K562 (cell line): ENCODE measurements around the gene ATOSA. TPM values are rescaled to one million over a fixed set of nuclear protein-coding genes. Genes with fewer than 3 reads are reported as not detected.

Experiments
- ATAC-seq: fragments of 200-7000 bp; cut with Tn5 transposase; 3 replicates; pipeline ENCODE4 v1.9.1; 2020; ENCODE audit warnings: moderate library complexity
- BruUV-seq: library from RNA; stranded (reverse); fragments of 400-500 nt; replicated peaks from 2 replicates; lab custom pipeline; 2021; lab: Mats Ljungman, UMichigan
- CTCF ChIA-PET: fragments of 300-600 bp; formaldehyde crosslinking; extraction: SDS; loops from one replicate; lab custom pipeline; 2021; ENCODE audit warnings: low intra/inter-chr PET ratio; lab: Yijun Ruan, JAX
- POLR2A ChIA-PET: fragments of 300-600, 350-650 bp; sonication (Branson Sonifier 250); formaldehyde crosslinking; extraction: SDS; loops from one replicate; lab custom pipeline; 2021; ENCODE audit warnings: antibody characterized with exemption, inconsistent platforms; lab: Yijun Ruan, JAX
- DNase-seq, 4 experiments: peaks; one replicate each; pipeline versions ENCODE4 v3.0.0 to v3.0.0-alpha.2; 2011 to 2018; ENCODE audit warnings: low spot score in 3 of 4, mixed read lengths in 3 of 4; ENCODE audit errors: extremely low read depth in 1 of 4
- FAIRE-seq: peaks from 2 replicates; lab custom pipeline; 2011; peaks lifted over from hg19 to GRCh38; lab: Jason Lieb, UNC
- H2AFZ ChIP-seq: 2 replicates; pipeline ENCODE4 v1.6.0; 2011; ENCODE audit warnings: low read depth, low read length, control low read depth, inconsistent platforms
- H3K27ac ChIP-seq: fragments of 200-600 bp; 3 replicates; pipeline ENCODE4 v1.8.0; 2011; ENCODE audit warnings: low read depth, mild to moderate bottlenecking, control low read depth, inconsistent platforms, low read length, moderate library complexity, mixed read lengths; ENCODE audit errors: extremely low read depth
- H3K27me3 ChIP-seq, 2 experiments: fragments of 300-600 bp in 1 of 2; 2 replicates in 1 of 2; 3 replicates in 1 of 2; pipeline versions ENCODE4 v1.6.0 to v1.8.0; 2011; ENCODE audit warnings: inconsistent platforms in 2 of 2, low read length in 2 of 2, mild to moderate bottlenecking in 1 of 2, mixed read lengths in 1 of 2, moderate library complexity in 1 of 2; ENCODE audit not compliant: control insufficient read depth in 2 of 2, insufficient read depth in 2 of 2
- H3K36me3 ChIP-seq: fragments of 300-600 bp; 3 replicates; pipeline ENCODE4 v1.8.0; 2011; ENCODE audit warnings: mild to moderate bottlenecking, low read length, inconsistent platforms; ENCODE audit not compliant: control insufficient read depth, insufficient read depth
- H3K4me1 ChIP-seq, 2 experiments: fragments of 200-600 bp in 1 of 2; replicated peaks in 1 of 2; 2 replicates in 1 of 2; 3 replicates in 1 of 2; pipeline versions ENCODE4 v1.5.1 to v1.8.0; 2011; ENCODE audit warnings: inconsistent platforms in 2 of 2, low read length in 2 of 2, mild to moderate bottlenecking in 1 of 2, mixed read lengths in 1 of 2, moderate library complexity in 1 of 2; ENCODE audit not compliant: control insufficient read depth in 2 of 2, insufficient read depth in 2 of 2
- H3K4me2 ChIP-seq: 2 replicates; pipeline ENCODE4 v1.6.1; 2011; ENCODE audit warnings: low read length, control low read depth, inconsistent platforms, mixed read lengths; ENCODE audit not compliant: insufficient read depth
- H3K4me3 ChIP-seq: fragments of 200-600 bp; sonication (generic), shearing (Covaris generic); 2 replicates; pipeline ENCODE4 v1.5.1; 2016; ENCODE audit warnings: control low read depth, inconsistent platforms
- H3K79me2 ChIP-seq: fragments of 200-600 bp; 3 replicates; pipeline ENCODE4 v1.8.0; 2011; ENCODE audit warnings: low read length, inconsistent platforms; ENCODE audit not compliant: control insufficient read depth, insufficient read depth
- H3K9ac ChIP-seq, 2 experiments: 2 replicates each; pipeline versions ENCODE4 v1.6.0 to v1.6.1; 2011; ENCODE audit warnings: low read depth in 2 of 2, low read length in 2 of 2, control low read depth in 1 of 2, inconsistent platforms in 1 of 2, mild to moderate bottlenecking in 1 of 2, mixed read lengths in 1 of 2; ENCODE audit not compliant: insufficient read depth in 1 of 2
- H3K9me1 ChIP-seq: one replicate; pipeline ENCODE4 v1.6.0; 2011; ENCODE audit warnings: inconsistent platforms, mild to moderate bottlenecking, low read length, moderate library complexity; ENCODE audit not compliant: control insufficient read depth, insufficient read depth
- H3K9me3 ChIP-seq: replicated peaks from 2 replicates; pipeline ENCODE4 v1.5.1; 2011; ENCODE audit warnings: low read depth, low read length, inconsistent platforms; ENCODE audit not compliant: control insufficient read depth, insufficient read depth
- H4K20me1 ChIP-seq: replicated peaks from 2 replicates; pipeline ENCODE4 v1.6.1; 2011; ENCODE audit warnings: low read length, inconsistent platforms, mixed read lengths; ENCODE audit not compliant: control insufficient read depth, insufficient read depth
- E2F3 ChIP-seq: fragments of 250-450 bp; sonication (Bioruptor Pico); IDR thresholded peaks from 2 replicates; pipeline ENCODE4 v1.4.0; 2020; ENCODE audit warnings: mild to moderate bottlenecking
- EWSR1 ChIP-seq: fragments of 450-650 bp; IDR thresholded peaks from 2 replicates; pipeline ENCODE4 v1.6.1; 2018; ENCODE audit warnings: borderline replicate concordance, mild to moderate bottlenecking, low read depth, moderate library complexity; ENCODE audit not compliant: partially characterized antibody
- GTF2F1 ChIP-seq: IDR thresholded peaks from 2 replicates; pipeline ENCODE4 v1.6.1; 2011; ENCODE audit warnings: low read depth, low read length, improper control_type of control experiment
- KDM2B ChIP-seq: fragments of 250-450 bp; sonication (Bioruptor Pico); IDR thresholded peaks from 2 replicates; pipeline ENCODE4 v1.8.0; 2021; ENCODE audit warnings: mild to moderate bottlenecking, moderate library complexity
- SLC30A9 ChIP-seq: fragments of 250-450 bp; sonication (Bioruptor Pico); IDR thresholded peaks from 2 replicates; pipeline ENCODE4 v1.8.0; 2022; ENCODE audit warnings: mild to moderate bottlenecking, moderate library complexity
- SMARCA4 ChIP-seq: fragments of 450-650 bp; IDR thresholded peaks from 2 replicates; pipeline ENCODE4 v1.6.1; 2016
- ZNF57 ChIP-seq: fragments of 450-650 bp; formaldehyde crosslinking; IDR thresholded peaks from 2 replicates; pipeline ENCODE4 v1.4.0; 2020; ENCODE audit warnings: mild to moderate bottlenecking, moderate library complexity
- WGBS: fragments of 100-300 bp; shearing (Covaris generic); methylation state at CpG from one replicate; pipeline ENCODE4 v1.1.6; 2016; ENCODE audit warnings: low coverage, mixed read lengths; ENCODE audit not compliant: insufficient coverage; ENCODE audit errors: missing lambda C conversion rate; 5-methylcytosine and 5-hydroxymethylcytosine counted together
- in situ Hi-C: fragments of 300-500 bp; cut with MboI; formaldehyde crosslinking; loops from 4 replicates; pipeline ENCODE4 v1.15.0; 2018; ENCODE audit warnings: inconsistent platforms, mixed read lengths
- intact Hi-C: fragments of 100-400 bp; cut with micrococcal nuclease; formaldehyde crosslinking; loops from 2 replicates; pipeline ENCODE4 v1.14.2; 2022
- polyA plus RNA-seq, 8 experiments: library from polyadenylated mRNA; depleted of rRNA in 4 of 8; stranded (reverse) in 5 of 8; unstranded in 3 of 8; fragments of >200 nt; fragmentation: Nextera tagmentation in 2 of 8; fragmentation: Illumina TruSeq in 1 of 8; extraction: Ambion mirVana in 2 of 8; extraction: Trizol in 1 of 8; gene quantifications; 2 replicates each; pipeline versions ENCODE4 v1.2.1 to v1.2.3, GENCODE V29; 2011 to 2014; ENCODE audit warnings: inconsistent platforms in 1 of 8, missing spikeins in 1 of 8
- total RNA-seq, 7 experiments: library from RNA; depleted of rRNA in 6 of 7; stranded (reverse); fragments of >200 nt in 6 of 7; fragmentation: Illumina TruSeq in 2 of 7; extraction: Trizol in 2 of 7; gene quantifications; 2 replicates each; pipeline versions ENCODE4 v1.2.1 to v1.2.3, GENCODE V29; 2011 to 2021; ENCODE audit warnings: low replicate concordance in 1 of 7
- TF ChIP-seq, protein P1 (sequence below): sonication (generic); formaldehyde crosslinking; IDR thresholded peaks from 2 replicates; pipeline ENCODE4 v1.8.0; 2022; ENCODE audit warnings: mild to moderate bottlenecking, missing genetic modification reagents

The ATOSA gene
- total and polyA plus RNA-seq, 9 of the 15 experiments (the other 6 are each of a cell fraction or from before 2014, with no cell fraction given): 2.0 to 6.1 (median 3.9) TPM

- CTCF ChIA-PET: no interaction called here
- Histone ChIP-seq H3K27ac (no peak overlapping the region), H3K4me1 (no peaks in the 10 kb centered on the region), H3K9me3 (no peaks in the 10 kb centered on the region), H3K36me3 (0 out of 3 replicates have a peak, but pooled peaks cover 2% of the 10 kb centered on the region), H3K27me3 (no peaks in the 10 kb centered on the region), H3K9ac (no peak overlapping the region), H4K20me1 (no peaks in the 10 kb centered on the region), H3K79me2 (no peaks in the 10 kb centered on the region), H3K4me2 (no peak overlapping the region), H3K4me3 (no peak overlapping the region), H3K9me1 (no peaks in the 10 kb centered on the region), H2AFZ (no peak overlapping the region)
- intact Hi-C loops: no loop called here
- BruUV-seq: no TSS peak
- no peak for TF ChIP-seq E2F3 (CRISPR knock-in tag)
- TF ChIP-seq ZNF57: no peak
- no peak for TF ChIP-seq SLC30A9 (CRISPR knock-in tag)
- no peak for TF ChIP-seq KDM2B (CRISPR knock-in tag)
- no peak for TF ChIP-seq EWSR1
- TF ChIP-seq, protein P1, sequence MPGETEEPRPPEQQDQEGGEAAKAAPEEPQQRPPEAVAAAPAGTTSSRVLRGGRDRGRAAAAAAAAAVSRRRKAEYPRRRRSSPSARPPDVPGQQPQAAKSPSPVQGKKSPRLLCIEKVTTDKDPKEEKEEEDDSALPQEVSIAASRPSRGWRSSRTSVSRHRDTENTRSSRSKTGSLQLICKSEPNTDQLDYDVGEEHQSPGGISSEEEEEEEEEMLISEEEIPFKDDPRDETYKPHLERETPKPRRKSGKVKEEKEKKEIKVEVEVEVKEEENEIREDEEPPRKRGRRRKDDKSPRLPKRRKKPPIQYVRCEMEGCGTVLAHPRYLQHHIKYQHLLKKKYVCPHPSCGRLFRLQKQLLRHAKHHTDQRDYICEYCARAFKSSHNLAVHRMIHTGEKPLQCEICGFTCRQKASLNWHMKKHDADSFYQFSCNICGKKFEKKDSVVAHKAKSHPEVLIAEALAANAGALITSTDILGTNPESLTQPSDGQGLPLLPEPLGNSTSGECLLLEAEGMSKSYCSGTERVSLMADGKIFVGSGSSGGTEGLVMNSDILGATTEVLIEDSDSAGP (CRISPR knock-in tag): no peak
- no peak for TF ChIP-seq SMARCA4
- no peak for TF ChIP-seq GTF2F1
- DNase-seq (no peak), ATAC-seq (no peak), FAIRE-seq (no peak)
- in situ Hi-C loops: no loop called here
- POLR2A ChIA-PET: no interaction called here
- WGBS: 89% methylated on average over 3 of the region's 3 CpGs
Observed at GRCh38 chr15:52667597-52667996, 11.6 kb downstream of the ATOSA start.
